Measurements from ENCODE around the gene IRF3. TPM values are rescaled to one million over a fixed set of nuclear protein-coding genes. Genes with fewer than 3 reads are reported as not detected.
A peak's percentile ranks its signal among the peaks of the same experiment; 100 is the strongest.

The IRF3 gene
- total and polyA plus RNA-seq, 10 of the 15 experiments (the other 5 are each of a cell fraction or from before 2014, with no cell fraction given): 5.5 to 110 (median 63.4) TPM

GRCh38 chr19:49677231-49677900 is 11.7 kb upstream of the IRF3 start, which contains the start of gene PRMT1 (continued):
- TF ChIP-seq REST (IDR thresholded peaks at IDR 0.05; ENCODE audit: low read depth, low read length): no peak
- no peak for TF ChIP-seq CEBPZ (IDR thresholded peaks at IDR 0.05; ENCODE audit: low read depth, low read length)
- TF ChIP-seq MYC (IDR thresholded peaks at IDR 0.05; ENCODE audit: insufficient read depth, insufficient read length, insufficient replicate concordance, low read length, severe bottlenecking): peak; percentile 77
- no peak for TF ChIP-seq ZNF274 (IDR thresholded peaks at IDR 0.05; ENCODE audit: insufficient read depth, insufficient read length)
- peak; percentile 95 for TF ChIP-seq YY1 (IDR thresholded peaks at IDR 0.05; ENCODE audit: low read depth, low read length)
- peak; percentile 77 for TF ChIP-seq USF1 (IDR thresholded peaks at IDR 0.05; ENCODE audit: borderline replicate concordance, extremely low read length, insufficient read depth, low read depth, low read length)
- peak; percentile 89 for TF ChIP-seq SMAD5 (IDR thresholded peaks at IDR 0.05; ENCODE audit: low read depth)
- no peak for TF ChIP-seq ZBED1 (IDR thresholded peaks at IDR 0.05; ENCODE audit: borderline replicate concordance)
- TF ChIP-seq TAF1 (IDR thresholded peaks at IDR 0.05; ENCODE audit: borderline replicate concordance, low read depth, low read length): peak; percentile 83
- no peak for TF ChIP-seq NRF1 (conservative IDR thresholded peaks at IDR 0.05; ENCODE audit: low read depth, low read length)
- TF ChIP-seq PKNOX1 (IDR thresholded peaks at IDR 0.05): no peak
- TF ChIP-seq BCLAF1 (IDR thresholded peaks at IDR 0.05): no peak
- no peak for TF ChIP-seq ETV6 (conservative IDR thresholded peaks at IDR 0.05 in 1 of 2, IDR thresholded peaks at IDR 0.05 in 1 of 2; ENCODE audit: borderline replicate concordance in 1 of 2, low read depth in 1 of 2)
- no peak for TF ChIP-seq SUZ12 (IDR thresholded peaks at IDR 0.05; ENCODE audit: unreplicated experiment)
